Measurements from ENCODE around the gene SGPP2. TPM values are rescaled to one million over a fixed set of nuclear protein-coding genes. Genes with fewer than 3 reads are reported as not detected.

Gene SGPP2
- total RNA-seq, 1 experiment from 2014 or later: 56.9 TPM

DNA sequence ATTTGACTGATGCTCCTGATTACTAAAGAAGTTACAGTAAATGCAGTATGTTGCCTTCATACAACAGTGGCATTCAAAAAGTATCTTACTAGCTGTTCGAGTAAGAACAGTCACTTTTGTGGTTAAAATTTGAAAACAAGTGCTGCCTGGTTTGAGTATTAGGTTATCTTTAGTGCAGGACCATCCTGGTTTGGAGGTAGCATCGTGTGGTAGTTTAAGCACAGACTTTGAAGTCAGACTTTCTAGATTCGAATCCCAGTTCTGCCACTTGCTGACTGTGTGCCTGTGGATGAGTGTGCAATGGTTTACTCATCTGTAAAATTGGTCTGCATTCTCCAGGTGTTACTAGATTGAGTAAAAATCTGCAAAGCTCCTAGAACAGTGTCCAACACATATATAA lies 96.8 kb downstream of the SGPP2 start:
- no TSS peak for BruUV-seq (replicated peaks)
- DNase-seq: no peak
- Mint-ChIP-seq H3K4me1 (ENCODE audit: low read depth, unreplicated experiment) (no peaks in the 10 kb centered on the region), H3K9me3 (ENCODE audit: low read depth, unreplicated experiment) (no peaks in the 10 kb centered on the region), H3K27me3 (ENCODE audit: unreplicated experiment) (no peaks in the 10 kb centered on the region), H3K27ac (ENCODE audit: unreplicated experiment) (no peak overlapping the region), H3K36me3 (ENCODE audit: insufficient read depth, unreplicated experiment) (peaks cover 16% of the 10 kb centered on the region), H3K4me3 (ENCODE audit: low read depth, unreplicated experiment) (no peak overlapping the region)
- TF ChIP-seq, protein P1, sequence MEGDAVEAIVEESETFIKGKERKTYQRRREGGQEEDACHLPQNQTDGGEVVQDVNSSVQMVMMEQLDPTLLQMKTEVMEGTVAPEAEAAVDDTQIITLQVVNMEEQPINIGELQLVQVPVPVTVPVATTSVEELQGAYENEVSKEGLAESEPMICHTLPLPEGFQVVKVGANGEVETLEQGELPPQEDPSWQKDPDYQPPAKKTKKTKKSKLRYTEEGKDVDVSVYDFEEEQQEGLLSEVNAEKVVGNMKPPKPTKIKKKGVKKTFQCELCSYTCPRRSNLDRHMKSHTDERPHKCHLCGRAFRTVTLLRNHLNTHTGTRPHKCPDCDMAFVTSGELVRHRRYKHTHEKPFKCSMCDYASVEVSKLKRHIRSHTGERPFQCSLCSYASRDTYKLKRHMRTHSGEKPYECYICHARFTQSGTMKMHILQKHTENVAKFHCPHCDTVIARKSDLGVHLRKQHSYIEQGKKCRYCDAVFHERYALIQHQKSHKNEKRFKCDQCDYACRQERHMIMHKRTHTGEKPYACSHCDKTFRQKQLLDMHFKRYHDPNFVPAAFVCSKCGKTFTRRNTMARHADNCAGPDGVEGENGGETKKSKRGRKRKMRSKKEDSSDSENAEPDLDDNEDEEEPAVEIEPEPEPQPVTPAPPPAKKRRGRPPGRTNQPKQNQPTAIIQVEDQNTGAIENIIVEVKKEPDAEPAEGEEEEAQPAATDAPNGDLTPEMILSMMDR (IDR thresholded peaks at IDR 0.05; ENCODE audit: unreplicated experiment): no peak
- intact Hi-C loops (cut with micrococcal nuclease; ENCODE audit: unreplicated experiment): no loop called here
- CTCF ChIA-PET: no interaction called here

- Mint-ChIP-seq H3K27ac (ENCODE audit: unreplicated experiment) (no peak overlapping the region), H3K36me3 (ENCODE audit: insufficient read depth, unreplicated experiment) (peaks cover 21% of the 10 kb centered on the region), H3K9me3 (ENCODE audit: low read depth, unreplicated experiment) (no peaks in the 10 kb centered on the region), H3K4me1 (ENCODE audit: low read depth, unreplicated experiment) (no peaks in the 10 kb centered on the region), H3K4me3 (ENCODE audit: low read depth, unreplicated experiment) (no peak overlapping the region), H3K27me3 (ENCODE audit: unreplicated experiment) (no peaks in the 10 kb centered on the region)
- intact Hi-C loops (cut with micrococcal nuclease; ENCODE audit: unreplicated experiment): no loop called here
- no TSS peak for BruUV-seq (replicated peaks)
- no peak for DNase-seq
- CTCF ChIA-PET: no interaction called here
- TF ChIP-seq, protein P1 (IDR thresholded peaks at IDR 0.05; ENCODE audit: unreplicated experiment): no peak
These were observed 97.7 kb downstream of the SGPP2 start for GRCh38 chr2:222522082-222522481.

DNA sequence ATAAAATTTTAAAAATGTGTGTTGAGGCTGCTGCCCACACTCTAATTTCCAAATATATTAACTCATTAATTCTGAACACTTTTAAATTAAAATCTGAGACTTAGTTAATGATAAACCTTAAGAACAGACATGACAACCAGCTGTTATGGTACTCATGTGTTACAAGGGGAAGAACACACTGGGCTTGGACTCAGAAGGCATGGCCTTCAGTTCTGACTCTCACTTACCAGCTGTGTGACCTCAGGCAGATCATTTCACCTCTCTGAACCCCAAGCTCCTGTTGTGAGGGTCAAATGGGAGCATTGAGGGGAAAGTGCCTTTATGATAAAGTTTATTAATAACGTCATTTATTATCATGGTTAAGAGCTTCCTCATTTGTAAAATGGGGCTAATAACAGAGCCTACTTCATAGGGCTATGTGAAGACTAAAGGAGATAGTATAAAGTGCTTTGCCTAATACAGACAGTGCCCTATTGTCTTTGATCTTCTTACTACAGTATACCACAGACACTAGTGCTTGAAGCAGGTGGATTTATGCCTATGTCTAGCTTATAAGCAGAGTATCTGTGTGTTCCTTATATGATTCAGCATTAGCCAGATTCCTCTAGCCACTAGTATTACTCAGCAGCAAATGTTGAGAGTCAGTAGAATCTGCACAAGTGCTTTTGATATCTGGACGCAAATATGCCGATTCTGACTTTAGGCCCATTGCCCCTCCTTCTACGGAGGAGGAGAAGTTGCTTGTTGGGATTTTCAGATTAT lies 99.6 kb downstream of the SGPP2 start:
- BruUV-seq (replicated peaks): no TSS peak
- CTCF ChIA-PET: no interaction called here
- H3K27me3 Mint-ChIP-seq (ENCODE audit: unreplicated experiment): no peaks in the 10 kb centered on the region
- no peak overlapping the region for H3K4me3 Mint-ChIP-seq (ENCODE audit: low read depth, unreplicated experiment)
- H3K4me1 Mint-ChIP-seq (ENCODE audit: low read depth, unreplicated experiment): no peaks in the 10 kb centered on the region
- TF ChIP-seq, protein P1 (IDR thresholded peaks at IDR 0.05; ENCODE audit: unreplicated experiment): no peak
- no peaks in the 10 kb centered on the region for H3K9me3 Mint-ChIP-seq (ENCODE audit: low read depth, unreplicated experiment)
- H3K27ac Mint-ChIP-seq (ENCODE audit: unreplicated experiment): no peak overlapping the region
- intact Hi-C loops (cut with micrococcal nuclease; ENCODE audit: unreplicated experiment): no loop called here
- H3K36me3 Mint-ChIP-seq (ENCODE audit: insufficient read depth, unreplicated experiment): peaks cover 21% of the 10 kb centered on the region
- no peak for DNase-seq

DNA sequence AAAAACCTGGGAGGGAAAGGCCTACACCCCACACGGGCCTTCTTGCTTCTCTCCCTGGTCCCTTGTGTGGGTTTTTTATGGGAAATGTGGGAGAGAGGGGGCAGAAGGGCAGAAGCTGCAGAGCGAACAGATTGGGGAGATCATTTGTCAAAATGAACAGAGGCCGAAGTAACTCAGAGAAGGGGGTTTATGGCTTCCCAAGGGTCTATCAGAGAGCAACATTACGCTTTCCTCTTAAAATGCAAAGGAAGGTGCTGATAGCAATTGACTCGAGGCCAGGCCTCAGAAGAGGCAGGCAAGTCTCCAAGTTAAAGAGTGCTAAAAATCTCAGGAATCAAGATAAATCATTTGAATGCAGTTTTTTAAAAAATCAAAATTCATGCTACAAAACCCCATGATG lies 101.5 kb downstream of the SGPP2 start:
- intact Hi-C loops (cut with micrococcal nuclease; ENCODE audit: unreplicated experiment): no loop called here
- no peaks in the 10 kb centered on the region for H3K4me1 Mint-ChIP-seq (ENCODE audit: low read depth, unreplicated experiment)
- H3K36me3 Mint-ChIP-seq (ENCODE audit: insufficient read depth, unreplicated experiment): peaks cover 26% of the 10 kb centered on the region
- DNase-seq: no peak
- no peak overlapping the region for H3K27ac Mint-ChIP-seq (ENCODE audit: unreplicated experiment)
- H3K4me3 Mint-ChIP-seq (ENCODE audit: low read depth, unreplicated experiment): no peak overlapping the region
- TF ChIP-seq, protein P1 (IDR thresholded peaks at IDR 0.05; ENCODE audit: unreplicated experiment): no peak
- no peaks in the 10 kb centered on the region for H3K9me3 Mint-ChIP-seq (ENCODE audit: low read depth, unreplicated experiment)
- no peaks in the 10 kb centered on the region for H3K27me3 Mint-ChIP-seq (ENCODE audit: unreplicated experiment)
- CTCF ChIA-PET: no interaction called here
- no TSS peak for BruUV-seq (replicated peaks)

Measured in Calu3 (cell line).